GM06990 (cell line): ENCODE results near the gene EYA4.

Experiments
- DNase-seq: peaks from one replicate; pipeline ENCODE4 v3.0.0-alpha.2; 2011; ENCODE audit not compliant: insufficient read length; ENCODE audit errors: extremely low read depth
- H3K27me3 ChIP-seq: replicated peaks from 2 replicates; pipeline ENCODE4 v1.6.0; 2011; ENCODE audit warnings: low read length; ENCODE audit not compliant: control insufficient read depth, insufficient read depth
- H3K36me3 ChIP-seq: 2 replicates; pipeline ENCODE4 v1.5.1; 2011; ENCODE audit warnings: low read length; ENCODE audit not compliant: control insufficient read depth, insufficient read depth
- H3K4me3 ChIP-seq: replicated peaks from 2 replicates; pipeline ENCODE4 v1.5.1; 2011; ENCODE audit warnings: low read depth, mild to moderate bottlenecking, control low read depth, low read length
- TF ChIP-seq, protein P1 (sequence below): IDR thresholded peaks from 2 replicates; pipeline ENCODE4 v1.5.1; 2011; ENCODE audit warnings: low read length, control low read depth, mild to moderate bottlenecking, inconsistent platforms; ENCODE audit not compliant: insufficient read depth, poor library complexity, severe bottlenecking

The EYA4 gene

DNA sequence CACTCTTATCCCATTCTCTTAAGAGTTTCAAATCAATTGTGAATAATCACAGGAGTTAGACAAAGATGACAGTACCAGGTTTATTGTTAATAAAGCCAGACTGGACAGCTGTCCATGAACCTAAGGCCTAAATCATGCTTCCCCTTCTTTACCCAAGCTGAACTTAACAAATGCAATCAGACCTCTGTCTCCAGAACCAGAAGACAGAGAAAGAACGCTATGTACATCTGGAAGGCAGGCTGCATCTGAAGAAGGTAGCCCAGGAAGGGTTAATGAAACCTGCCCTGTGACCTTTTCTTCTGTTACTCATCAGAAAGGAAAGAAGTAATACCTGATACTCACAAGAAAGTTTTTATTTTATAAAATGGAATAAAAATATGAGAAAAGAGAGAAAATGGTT lies 118.6 kb downstream of the EYA4 start:
- Histone ChIP-seq H3K27me3 (no peaks in the 10 kb centered on the region), H3K4me3 (no peak overlapping the region), H3K36me3 (no peaks in the 10 kb centered on the region)
- no peak for DNase-seq
- TF ChIP-seq, protein P1, sequence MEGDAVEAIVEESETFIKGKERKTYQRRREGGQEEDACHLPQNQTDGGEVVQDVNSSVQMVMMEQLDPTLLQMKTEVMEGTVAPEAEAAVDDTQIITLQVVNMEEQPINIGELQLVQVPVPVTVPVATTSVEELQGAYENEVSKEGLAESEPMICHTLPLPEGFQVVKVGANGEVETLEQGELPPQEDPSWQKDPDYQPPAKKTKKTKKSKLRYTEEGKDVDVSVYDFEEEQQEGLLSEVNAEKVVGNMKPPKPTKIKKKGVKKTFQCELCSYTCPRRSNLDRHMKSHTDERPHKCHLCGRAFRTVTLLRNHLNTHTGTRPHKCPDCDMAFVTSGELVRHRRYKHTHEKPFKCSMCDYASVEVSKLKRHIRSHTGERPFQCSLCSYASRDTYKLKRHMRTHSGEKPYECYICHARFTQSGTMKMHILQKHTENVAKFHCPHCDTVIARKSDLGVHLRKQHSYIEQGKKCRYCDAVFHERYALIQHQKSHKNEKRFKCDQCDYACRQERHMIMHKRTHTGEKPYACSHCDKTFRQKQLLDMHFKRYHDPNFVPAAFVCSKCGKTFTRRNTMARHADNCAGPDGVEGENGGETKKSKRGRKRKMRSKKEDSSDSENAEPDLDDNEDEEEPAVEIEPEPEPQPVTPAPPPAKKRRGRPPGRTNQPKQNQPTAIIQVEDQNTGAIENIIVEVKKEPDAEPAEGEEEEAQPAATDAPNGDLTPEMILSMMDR, result no peak

DNA sequence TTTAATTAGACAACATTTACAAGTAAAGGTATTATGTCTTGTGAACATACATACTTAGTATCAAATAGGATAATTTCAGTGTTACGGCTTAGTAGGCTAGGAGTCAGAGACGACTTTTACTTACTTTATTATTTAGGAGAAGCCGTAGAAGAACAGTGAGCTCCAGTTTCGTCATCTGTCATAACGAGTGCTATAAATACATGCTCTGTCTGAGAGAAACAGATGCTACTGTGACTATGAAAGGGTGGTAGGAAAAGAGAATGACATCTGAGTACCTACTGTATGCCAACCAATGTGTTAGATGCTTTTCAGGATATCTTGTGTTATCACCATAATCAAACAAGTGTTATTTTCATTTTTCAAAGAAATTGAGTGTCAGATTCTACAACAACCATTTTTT lies 119.0 kb downstream of the EYA4 start:
- no peak for DNase-seq
- no peaks in the 10 kb centered on the region for H3K27me3 ChIP-seq
- TF ChIP-seq, protein P1, result no peak
- no peak overlapping the region for H3K4me3 ChIP-seq
- H3K36me3 ChIP-seq, result no peaks in the 10 kb centered on the region

DNA sequence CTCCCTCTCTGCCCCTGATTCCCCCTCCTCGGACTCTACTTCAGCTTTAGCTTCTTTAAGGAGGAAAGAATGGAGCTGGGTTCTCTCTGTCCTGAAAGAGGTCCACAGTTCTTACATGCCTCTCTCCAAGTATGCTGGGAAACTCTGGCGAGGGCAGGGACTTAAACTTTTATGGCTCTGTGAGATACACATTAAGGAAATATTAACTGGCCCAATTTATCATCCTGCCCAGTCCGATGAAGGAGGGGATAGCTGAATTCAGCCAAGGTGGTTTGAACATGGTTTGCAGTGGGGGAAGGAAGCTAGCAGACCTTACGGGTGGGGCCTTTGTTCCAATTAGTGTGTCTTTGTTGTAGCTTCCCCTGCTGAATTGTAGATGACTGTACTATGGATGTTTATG lies 121.7 kb downstream of the EYA4 start:
- no peak overlapping the region for H3K4me3 ChIP-seq
- no peaks in the 10 kb centered on the region for H3K27me3 ChIP-seq
- TF ChIP-seq, protein P1, result no peak
- no peaks in the 10 kb centered on the region for H3K36me3 ChIP-seq
- DNase-seq, result no peak

DNA sequence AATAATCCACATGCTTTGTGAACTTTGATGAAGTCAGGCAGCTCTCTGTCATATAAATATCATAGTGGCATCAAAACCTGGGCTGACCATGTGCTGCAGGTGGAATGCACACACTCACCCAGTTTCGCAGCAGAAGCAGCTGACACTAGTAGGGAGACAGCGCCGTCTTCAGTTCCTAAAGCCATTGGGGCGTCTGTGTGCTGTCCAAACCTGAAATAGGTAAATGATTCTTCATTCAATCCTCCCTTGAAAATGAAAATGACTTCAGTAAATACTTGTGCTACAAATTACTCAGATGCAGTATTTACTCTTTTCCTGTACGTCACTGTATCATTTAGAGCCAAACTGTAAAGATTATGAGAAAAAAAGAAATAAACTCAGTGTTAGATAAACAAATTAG lies 127.5 kb downstream of the EYA4 start:
- Histone ChIP-seq H3K36me3 (no peaks in the 10 kb centered on the region), H3K4me3 (no peak overlapping the region), H3K27me3 (no peaks in the 10 kb centered on the region)
- TF ChIP-seq, protein P1, result no peak
- DNase-seq, result no peak

DNA sequence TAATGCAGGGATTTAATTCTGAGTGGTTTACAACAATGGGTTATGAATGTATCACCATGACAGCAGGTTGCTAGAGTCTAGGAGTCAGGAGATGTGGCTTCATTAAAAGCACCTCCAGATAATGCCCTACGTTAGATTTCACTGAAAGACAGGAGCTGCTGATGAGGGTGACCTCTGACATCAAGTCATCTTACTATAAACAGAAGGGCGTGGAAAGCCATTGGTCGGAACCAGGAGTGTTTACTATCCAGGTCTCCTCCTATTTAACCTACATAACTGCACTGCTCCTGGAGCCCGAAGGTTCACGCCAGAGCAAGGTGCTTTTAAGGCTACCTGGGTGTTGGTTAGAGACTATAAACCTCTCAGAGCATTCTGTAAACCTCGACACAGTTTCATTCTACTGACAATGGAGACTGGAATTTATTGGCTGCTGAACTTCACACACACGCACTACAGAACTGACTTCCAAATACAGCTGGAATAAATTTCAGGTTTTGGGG lies 128.7 kb downstream of the EYA4 start:
- H3K27me3 ChIP-seq, result no peaks in the 10 kb centered on the region
- DNase-seq, result no peak
- TF ChIP-seq, protein P1, result no peak
- no peak overlapping the region for H3K4me3 ChIP-seq
- no peaks in the 10 kb centered on the region for H3K36me3 ChIP-seq

DNA sequence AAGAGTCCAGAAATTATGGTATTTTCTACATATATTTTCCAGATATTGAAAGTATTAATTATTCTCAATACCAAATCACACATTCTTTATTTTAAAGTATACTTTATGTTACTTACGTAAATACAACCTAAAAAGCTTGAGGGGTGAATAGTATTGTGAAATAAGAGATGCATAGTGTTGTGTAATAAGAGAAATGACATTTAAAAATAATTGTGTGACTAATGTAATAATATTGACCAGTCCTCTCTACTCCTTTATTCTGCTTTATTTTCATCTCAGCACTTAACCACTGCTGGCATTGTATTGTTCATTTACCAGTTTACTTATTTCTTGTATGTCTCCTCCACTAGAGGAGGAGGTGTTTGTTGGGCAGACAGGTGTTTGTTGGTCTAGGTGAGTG lies 135.6 kb downstream of the EYA4 start:
- DNase-seq, result no peak
- Histone ChIP-seq H3K4me3 (no peak overlapping the region), H3K36me3 (no peaks in the 10 kb centered on the region), H3K27me3 (no peaks in the 10 kb centered on the region)
- TF ChIP-seq, protein P1, result no peak
